ENCODE data around the gene CHST15. TPM values are rescaled to one million over a fixed set of nuclear protein-coding genes. Genes with fewer than 3 reads are reported as not detected.

The CHST15 gene
- total RNA-seq, 1 donor from 2014 or later: 23.5 TPM

- no peak for DNase-seq (ENCODE audit: low spot score)
Observed at GRCh38 chr10:124065382-124066125, 27.8 kb downstream of the CHST15 start.

- DNase-seq (ENCODE audit: low spot score): no peak
Observed at GRCh38 chr10:124064676-124065075, 28.7 kb downstream of the CHST15 start.

- no peak for DNase-seq (ENCODE audit: low spot score)
Observed at GRCh38 chr10:124063750-124064603, 29.4 kb downstream of the CHST15 start.

GRCh38 chr10:124062390-124062789 lies 31.0 kb downstream of the CHST15 start:
- no peak for DNase-seq (ENCODE audit: low spot score)

GRCh38 chr10:124061030-124061429 lies 32.4 kb downstream of the CHST15 start:
- no peak for DNase-seq (ENCODE audit: low spot score)

- DNase-seq (ENCODE audit: low spot score): no peak
Observed at GRCh38 chr10:124060148-124060720, 33.2 kb downstream of the CHST15 start.

GRCh38 chr10:124059551-124059950 lies 33.8 kb downstream of the CHST15 start:
- DNase-seq (ENCODE audit: low spot score): no peak

- no peak for DNase-seq (ENCODE audit: low spot score)
Observed at GRCh38 chr10:124058346-124059003, 34.9 kb downstream of the CHST15 start.

- no peak for DNase-seq (ENCODE audit: low spot score)
Observed at GRCh38 chr10:124057601-124058000, 35.8 kb downstream of the CHST15 start.

- no peak for DNase-seq (ENCODE audit: low spot score)
Observed at GRCh38 chr10:124056337-124056980, 36.9 kb downstream of the CHST15 start.

GRCh38 chr10:124053971-124054370 lies 39.4 kb downstream of the CHST15 start:
- no peak for DNase-seq (ENCODE audit: low spot score)

- DNase-seq (ENCODE audit: low spot score): no peak
Observed at GRCh38 chr10:124052561-124052960, 40.8 kb downstream of the CHST15 start.

- DNase-seq (ENCODE audit: low spot score): no peak
Observed at GRCh38 chr10:124050021-124051015, 43.1 kb downstream of the CHST15 start.

GRCh38 chr10:124049484-124049883 lies 43.9 kb downstream of the CHST15 start:
- no peak for DNase-seq (ENCODE audit: low spot score)

- no peak for DNase-seq (ENCODE audit: low spot score)
Observed at GRCh38 chr10:124048371-124049290, 44.8 kb downstream of the CHST15 start.

- DNase-seq (ENCODE audit: low spot score): no peak
Observed at GRCh38 chr10:124047427-124048152, 45.8 kb downstream of the CHST15 start.

GRCh38 chr10:124045801-124046355 lies 47.5 kb downstream of the CHST15 start:
- DNase-seq (ENCODE audit: low spot score): no peak

GRCh38 chr10:124045276-124045675 lies 48.1 kb downstream of the CHST15 start:
- no peak for DNase-seq (ENCODE audit: low spot score)

All from mucosa of gallbladder (tissue), 1 donor.